IMR-90 (cell line): ENCODE results near the gene MRGPRE. TPM values are rescaled to one million over a fixed set of nuclear protein-coding genes. Genes with fewer than 3 reads are reported as not detected.

ENCODE experiments used
- ATAC-seq: fragments of 200-7000 bp; cut with Tn5 transposase; 2 replicates; pipeline ENCODE4 v1.9.1; 2020; ENCODE audit warnings: low read depth, mild to moderate bottlenecking, moderate library complexity
- BruUV-seq: library from RNA; stranded (reverse); fragments of 400-500 nt; replicated peaks from 2 replicates; lab custom pipeline; 2021; lab: Mats Ljungman, UMichigan
- CTCF ChIA-PET: fragments of 300-600 bp; formaldehyde crosslinking; extraction: SDS; loops from one replicate; lab custom pipeline; 2021; ENCODE audit warnings: antibody characterized with exemption; lab: Yijun Ruan, JAX
- POLR2A ChIA-PET: fragments of 300-600 bp; sonication (Branson Sonifier 250); formaldehyde crosslinking; loops from one replicate; lab custom pipeline; 2022; ENCODE audit warnings: antibody characterized with exemption; ENCODE audit not compliant: unreplicated experiment; lab: Charles Lee
- DNase-seq: peaks from one replicate; pipeline ENCODE4 v3.0.0; 2013
- H2AFZ ChIP-seq: replicated peaks from 2 replicates; pipeline ENCODE3; 2013; ENCODE audit warnings: low read length, mild to moderate bottlenecking; ENCODE audit not compliant: poor library complexity
- H2AK5ac ChIP-seq: 2 replicates; pipeline ENCODE4 v1.6.1; 2013; ENCODE audit warnings: low read depth, low read length, inconsistent platforms
- H2AK9ac ChIP-seq: replicated peaks from 2 replicates; pipeline ENCODE3; 2013; ENCODE audit warnings: mild to moderate bottlenecking, low read depth, low read length, moderate library complexity; ENCODE audit not compliant: poor library complexity
- H2BK120ac ChIP-seq: 2 replicates; pipeline ENCODE4 v1.6.1; 2013; ENCODE audit warnings: low read depth, low read length, inconsistent platforms
- H2BK15ac ChIP-seq: 3 replicates; pipeline ENCODE4 v1.6.1; 2013; ENCODE audit warnings: low read depth, low read length, inconsistent platforms
- H2BK20ac ChIP-seq: 2 replicates; pipeline ENCODE4 v1.6.1; 2013; ENCODE audit warnings: low read depth, mild to moderate bottlenecking, inconsistent platforms, low read length, moderate library complexity
- H2BK5ac ChIP-seq: 2 replicates; pipeline ENCODE4 v1.6.1; 2013; ENCODE audit warnings: mild to moderate bottlenecking, low read depth, low read length, inconsistent platforms; ENCODE audit not compliant: poor library complexity, severe bottlenecking
- H3K14ac ChIP-seq: replicated peaks from 2 replicates; pipeline ENCODE4 v1.6.1; 2013; ENCODE audit warnings: low read depth, low read length, inconsistent platforms
- H3K18ac ChIP-seq: 2 replicates; pipeline ENCODE4 v1.6.1; 2013; ENCODE audit warnings: low read depth, low read length, control low read depth
- H3K23ac ChIP-seq: 2 replicates; pipeline ENCODE4 v1.6.1; 2013; ENCODE audit warnings: low read depth, low read length, inconsistent platforms
- H3K27ac ChIP-seq: 2 replicates; pipeline ENCODE4 v1.5.1; 2013; ENCODE audit warnings: mild to moderate bottlenecking, control low read depth, low read length; ENCODE audit not compliant: insufficient read depth
- H3K27me3 ChIP-seq: 2 replicates; pipeline ENCODE4 v1.6.1; 2013; ENCODE audit warnings: low read length; ENCODE audit not compliant: control insufficient read depth, insufficient read depth
- H3K36me3 ChIP-seq: 2 replicates; pipeline ENCODE4 v1.6.1; 2013; ENCODE audit warnings: low read length, mixed read lengths; ENCODE audit not compliant: control insufficient read depth, insufficient read depth
- H3K4ac ChIP-seq: 2 replicates; pipeline ENCODE4 v1.6.1; 2013; ENCODE audit warnings: low read depth, low read length, inconsistent platforms
- H3K4me1 ChIP-seq: 2 replicates; pipeline ENCODE4 v1.6.1; 2013; ENCODE audit warnings: low read length, mixed read lengths; ENCODE audit not compliant: control insufficient read depth, insufficient read depth
- H3K4me2 ChIP-seq: 2 replicates; pipeline ENCODE4 v1.6.1; 2013; ENCODE audit warnings: low read depth, mild to moderate bottlenecking, control low read depth, low read length, moderate library complexity
- H3K4me3 ChIP-seq: 2 replicates; pipeline ENCODE4 v1.5.1; 2013; ENCODE audit warnings: low read depth, mild to moderate bottlenecking, control low read depth, low read length, moderate library complexity; ENCODE audit not compliant: insufficient read depth
- H3K56ac ChIP-seq: 2 replicates; pipeline ENCODE4 v1.6.1; 2013; ENCODE audit warnings: low read length, inconsistent platforms; ENCODE audit not compliant: insufficient read depth; ENCODE audit errors: extremely low read depth
- H3K79me1 ChIP-seq, 2 experiments: 2 replicates each; pipeline ENCODE4 v1.6.1; 2013; ENCODE audit warnings: low read length in 2 of 2, inconsistent platforms in 1 of 2, low read depth in 1 of 2
- H3K9ac ChIP-seq: 2 replicates; pipeline ENCODE4 v1.6.1; 2013; ENCODE audit warnings: low read depth, low read length, control low read depth
- H3K9me1 ChIP-seq: 2 replicates; pipeline ENCODE4 v1.6.1; 2013; ENCODE audit warnings: low read length, inconsistent platforms; ENCODE audit not compliant: insufficient read depth
- H3K9me3 ChIP-seq: 2 replicates; pipeline ENCODE4 v1.6.1; 2013; ENCODE audit warnings: low read length; ENCODE audit not compliant: control insufficient read depth, insufficient read depth
- H4K20me1 ChIP-seq: 2 replicates; pipeline ENCODE4 v1.6.1; 2013; ENCODE audit warnings: low read length, inconsistent platforms; ENCODE audit not compliant: insufficient read depth
- H4K5ac ChIP-seq: 2 replicates; pipeline ENCODE4 v1.6.1; 2013; ENCODE audit warnings: mild to moderate bottlenecking, low read depth, low read length, control low read depth
- H4K8ac ChIP-seq, 2 experiments: 2 replicates each; pipeline ENCODE4 v1.6.1; 2013; ENCODE audit warnings: low read depth in 2 of 2, low read length in 2 of 2, control low read depth in 1 of 2, inconsistent platforms in 1 of 2
- H4K91ac ChIP-seq: 2 replicates; pipeline ENCODE4 v1.6.1; 2013; ENCODE audit warnings: low read depth, low read length, inconsistent platforms; ENCODE audit not compliant: insufficient read depth
- BHLHE40 ChIP-seq: fragments of 150-350 bp; IDR thresholded peaks from 2 replicates; pipeline ENCODE4 v1.6.1; 2016; ENCODE audit warnings: mild to moderate bottlenecking, low read depth, low read length
- CEBPB ChIP-seq: IDR thresholded peaks from 2 replicates; pipeline ENCODE4 v1.6.1; 2012; ENCODE audit warnings: low read depth, low read length, improper control_type of control experiment
- FOS ChIP-seq: fragments of 150-350 bp; IDR thresholded peaks from 2 replicates; pipeline ENCODE4 v1.6.1; 2016; ENCODE audit warnings: low read depth, low read length
- MAFK ChIP-seq: IDR thresholded peaks from 2 replicates; pipeline ENCODE4 v1.6.1; 2012; ENCODE audit warnings: low read depth, low read length, improper control_type of control experiment
- MXI1 ChIP-seq: IDR thresholded peaks from 2 replicates; pipeline ENCODE4 v1.6.1; 2012; ENCODE audit warnings: low read depth, mild to moderate bottlenecking, low read length, moderate library complexity, borderline replicate concordance
- NFE2L2 ChIP-seq: fragments of 150-350 bp; IDR thresholded peaks from 2 replicates; pipeline ENCODE4 v1.6.1; 2016; ENCODE audit warnings: low read depth, mild to moderate bottlenecking, low read length
- RCOR1 ChIP-seq: IDR thresholded peaks from 2 replicates; pipeline ENCODE4 v1.6.1; 2012; ENCODE audit warnings: mild to moderate bottlenecking, low read length, improper control_type of control experiment; ENCODE audit not compliant: insufficient replicate concordance
- RFX5 ChIP-seq: IDR thresholded peaks from 2 replicates; pipeline ENCODE4 v1.8.0; 2012; ENCODE audit warnings: low read depth, mild to moderate bottlenecking, low read length, moderate library complexity
- SMC3 ChIP-seq: fragments of 150-350 bp; IDR thresholded peaks from 2 replicates; pipeline ENCODE4 v1.6.1; 2016; ENCODE audit warnings: low read depth, mild to moderate bottlenecking, antibody characterized with exemption, low read length, moderate library complexity
- WGBS, 2 experiments: methylation state at CpG; one replicate each; pipeline versions ENCODE4 v1.1.5 to v1.1.7; 2013; ENCODE audit warnings: missing lambda C conversion rate in 2 of 2; ENCODE audit not compliant: insufficient read length in 1 of 2; ENCODE audit errors: extremely low coverage in 2 of 2; 5-methylcytosine and 5-hydroxymethylcytosine counted together
- dilution Hi-C: fragments of 300-500 bp; cut with HindIII; formaldehyde crosslinking; loops from one replicate; pipeline ENCODE4 v1.14.3; 2018; ENCODE audit warnings: low sequenced_read_pairs; ENCODE audit not compliant: unreplicated experiment
- in situ Hi-C: fragments of 300-500 bp; cut with MboI; formaldehyde crosslinking; loops from 3 replicates; pipeline ENCODE4 v1.14.3; 2019; ENCODE audit warnings: low sequenced_read_pairs, inconsistent platforms, mixed read lengths
- intact Hi-C: fragments of 100-400 bp; cut with micrococcal nuclease; formaldehyde crosslinking; loops from 2 replicates; pipeline ENCODE4 v1.10.0; 2022
- polyA plus RNA-seq, 3 experiments: library from polyadenylated mRNA; depleted of rRNA; stranded (reverse); fragments of >200 nt; gene quantifications; 2 replicates each; pipeline ENCODE4 v1.2.3, GENCODE V29; 2012; ENCODE audit warnings: low replicate concordance in 1 of 3
- total RNA-seq: library from RNA; depleted of rRNA; stranded (reverse); fragments of >200 nt; gene quantifications from 2 replicates; pipeline ENCODE4 v1.2.3, GENCODE V29; 2012
- TF ChIP-seq, protein P1 (sequence below): fragments of 150-350 bp; IDR thresholded peaks from 2 replicates; pipeline ENCODE4 v1.6.1; 2017; ENCODE audit warnings: mild to moderate bottlenecking, antibody characterized with exemption, low read length, low read depth
- TF ChIP-seq, protein P2 (sequence below): conservative IDR thresholded peaks from 2 replicates; pipeline ENCODE4 v1.5.1; 2012; ENCODE audit warnings: mild to moderate bottlenecking, low read depth, low read length, improper control_type of control experiment

MRGPRE gene
- total and polyA plus RNA-seq, 2 of the 4 experiments (the other 2 are of a cell fraction) = not detected

- Histone ChIP-seq H3K18ac (no peak overlapping the region), H2BK20ac (no peak overlapping the region), H2BK5ac (no peak overlapping the region), H4K5ac (no peak overlapping the region), H3K9me1 (no peaks in the 10 kb centered on the region), H3K79me1 (no peaks in the 10 kb centered on the region), H3K56ac (no peak overlapping the region), H3K27ac (no peak overlapping the region), H3K14ac (no peak overlapping the region), H2AK5ac (no peak overlapping the region), H2BK15ac (no peak overlapping the region), H3K27me3 (peaks cover 75% of the 10 kb centered on the region), H3K9ac (no peak overlapping the region), H3K36me3 (no peaks in the 10 kb centered on the region), H3K9me3 (no peaks in the 10 kb centered on the region), H2AFZ (no peak overlapping the region), H3K4me2 (no peak overlapping the region), H3K23ac (no peak overlapping the region), H3K4ac (no peak overlapping the region), H4K8ac (no peak overlapping the region), H2BK120ac (no peak overlapping the region), H4K91ac (no peak overlapping the region), H4K20me1 (no peaks in the 10 kb centered on the region), H3K4me3 (no peak overlapping the region), H2AK9ac (no peak overlapping the region), H3K4me1 (no peaks in the 10 kb centered on the region)
- dilution Hi-C loops = no loop called here
- no TSS peak for BruUV-seq
- ATAC-seq (no peak), DNase-seq (no peak)
- TF ChIP-seq SMC3 = no peak
- TF ChIP-seq BHLHE40 = no peak
- no peak for TF ChIP-seq MAFK
- TF ChIP-seq RFX5 = no peak
- no peak for TF ChIP-seq FOS
- no peak for TF ChIP-seq MXI1
- TF ChIP-seq, protein P1, sequence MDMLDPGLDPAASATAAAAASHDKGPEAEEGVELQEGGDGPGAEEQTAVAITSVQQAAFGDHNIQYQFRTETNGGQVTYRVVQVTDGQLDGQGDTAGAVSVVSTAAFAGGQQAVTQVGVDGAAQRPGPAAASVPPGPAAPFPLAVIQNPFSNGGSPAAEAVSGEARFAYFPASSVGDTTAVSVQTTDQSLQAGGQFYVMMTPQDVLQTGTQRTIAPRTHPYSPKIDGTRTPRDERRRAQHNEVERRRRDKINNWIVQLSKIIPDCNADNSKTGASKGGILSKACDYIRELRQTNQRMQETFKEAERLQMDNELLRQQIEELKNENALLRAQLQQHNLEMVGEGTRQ = no peak
- TF ChIP-seq CEBPB = no peak
- no peak for TF ChIP-seq NFE2L2
- no peak for TF ChIP-seq RCOR1
- TF ChIP-seq, protein P2, sequence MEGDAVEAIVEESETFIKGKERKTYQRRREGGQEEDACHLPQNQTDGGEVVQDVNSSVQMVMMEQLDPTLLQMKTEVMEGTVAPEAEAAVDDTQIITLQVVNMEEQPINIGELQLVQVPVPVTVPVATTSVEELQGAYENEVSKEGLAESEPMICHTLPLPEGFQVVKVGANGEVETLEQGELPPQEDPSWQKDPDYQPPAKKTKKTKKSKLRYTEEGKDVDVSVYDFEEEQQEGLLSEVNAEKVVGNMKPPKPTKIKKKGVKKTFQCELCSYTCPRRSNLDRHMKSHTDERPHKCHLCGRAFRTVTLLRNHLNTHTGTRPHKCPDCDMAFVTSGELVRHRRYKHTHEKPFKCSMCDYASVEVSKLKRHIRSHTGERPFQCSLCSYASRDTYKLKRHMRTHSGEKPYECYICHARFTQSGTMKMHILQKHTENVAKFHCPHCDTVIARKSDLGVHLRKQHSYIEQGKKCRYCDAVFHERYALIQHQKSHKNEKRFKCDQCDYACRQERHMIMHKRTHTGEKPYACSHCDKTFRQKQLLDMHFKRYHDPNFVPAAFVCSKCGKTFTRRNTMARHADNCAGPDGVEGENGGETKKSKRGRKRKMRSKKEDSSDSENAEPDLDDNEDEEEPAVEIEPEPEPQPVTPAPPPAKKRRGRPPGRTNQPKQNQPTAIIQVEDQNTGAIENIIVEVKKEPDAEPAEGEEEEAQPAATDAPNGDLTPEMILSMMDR = no peak
- intact Hi-C loops = no loop called here
- in situ Hi-C loops = no loop called here
- POLR2A ChIA-PET = no interaction called here
- no CpG with 5 or more reads among the region's 11 CpGs for WGBS, 2 experiments
- CTCF ChIA-PET = no interaction called here
Measured at GRCh38 chr11:3220101-3220500, 12.1 kb downstream of the MRGPRE start.
